Measurements from ENCODE around the gene BEST1. TPM values are rescaled to one million over a fixed set of nuclear protein-coding genes. Genes with fewer than 3 reads are reported as not detected.

Gene BEST1
- total RNA-seq, 1 experiment from 2014 or later, result 2.3 TPM

GRCh38 chr11:61968758-61969390 is 18.7 kb downstream of the BEST1 start:
- peaks cover 41% of the 10 kb centered on the region for H3K79me2 ChIP-seq (ENCODE audit: insufficient read depth, low read length)
- ChIA-PET RAD21 (ENCODE audit: low non-redundant PET in 1 of 2, low total read pairs in 2 of 2, uncharacterized antibody in 2 of 2, unreplicated experiment in 2 of 2) (interaction anchor here in 1 of 2 experiments (0.7 kb wide), 1 partner anchor 76 kb away, joined by 3 read pairs; no protein-coding TSS in a partner anchor), CTCF (interaction anchor here (0.9 to 2.2 kb wide), 4 partner anchors 19 to 113 kb away, joined by 3 to 8 read pairs (median 4); no protein-coding TSS in a partner anchor), POLR2A (interaction anchor here (0.6 to 10.2 kb wide), 14 partner anchors 10 to 154 kb away, joined by 3 to 86 read pairs (median 7); partner anchors contain the start of gene BEST1)
- peaks cover 54 to 80% of the 10 kb centered on the region in 2 experiments for H3K4me1 ChIP-seq (ENCODE audit: control insufficient read depth in 1 of 2, insufficient read depth in 2 of 2, low read length in 2 of 2)
- peaks cover 17% of the 10 kb centered on the region; the same call in 1 of the 2 replicates for H4K20me1 ChIP-seq (ENCODE audit: insufficient read depth)
- TF ChIP-seq SIN3A (IDR thresholded peaks at IDR 0.05; ENCODE audit: low read depth), result no peak
- TF ChIP-seq EZH2phosphoT487 (IDR thresholded peaks at IDR 0.05; ENCODE audit: borderline replicate concordance), result no peak
- no peak for TF ChIP-seq JUND (IDR thresholded peaks at IDR 0.05)
- TF ChIP-seq TCF7L2 (IDR thresholded peaks at IDR 0.05; ENCODE audit: borderline replicate concordance, extremely low read depth, insufficient read depth, insufficient read length), result no peak
- TF ChIP-seq ZBTB33 (IDR thresholded peaks at IDR 0.05; ENCODE audit: extremely low read depth, insufficient replicate concordance, low read length), result no peak
- TF ChIP-seq CTCF (IDR thresholded peaks at IDR 0.05 in 2 of 3, conservative IDR thresholded peaks at IDR 0.05 in 1 of 3; ENCODE audit: borderline replicate concordance in 1 of 3, insufficient read depth in 1 of 3, low read depth in 2 of 3, low read length in 2 of 3), result no peak
- TF ChIP-seq CBX3 (IDR thresholded peaks at IDR 0.05; ENCODE audit: low read depth), result no peak
- no peak for TF ChIP-seq POLR2AphosphoS5 (IDR thresholded peaks at IDR 0.05; ENCODE audit: low read depth, low read length)
- no TSS peak for BruUV-seq (replicated peaks)
- H3K36me3 ChIP-seq (ENCODE audit: control insufficient read depth in 1 of 2, insufficient read depth in 2 of 2, low read length in 2 of 2), result peaks cover 6 to 26% of the 10 kb centered on the region in 2 experiments
- H3K9me2 ChIP-seq (ENCODE audit: insufficient read depth), result no peaks in the 10 kb centered on the region
- H3K27me3 ChIP-seq (ENCODE audit: insufficient read depth, low read length), result no peaks in the 10 kb centered on the region
- H3K9ac ChIP-seq (ENCODE audit: low read length), result peak overlapping the region; percentile 97
- H3K9me3 ChIP-seq (ENCODE audit: control insufficient read depth in 1 of 2, insufficient read depth in 1 of 2, low read depth in 1 of 2, low read length in 2 of 2), result no peaks in the 10 kb centered on the region
- intact Hi-C loops (cut with micrococcal nuclease), result no loop called here
- H2AFZ ChIP-seq (ENCODE audit: low read depth, low read length, poor library complexity, severe bottlenecking), result no peak overlapping the region
- peak overlapping the region; percentile 73 to 99 for H3K4me3 ChIP-seq (replicated peaks in 1 of 2; ENCODE audit: low read depth in 1 of 2, low read length in 2 of 2)
- H3K27ac ChIP-seq (ENCODE audit: low read depth, low read length), result peak overlapping the region; percentile 96
- ATAC-seq (no peak), DNase-seq (ENCODE audit: low read depth, low spot score) (no peak)
- H3K4me2 ChIP-seq (ENCODE audit: low read length), result peak overlapping the region; percentile 96

Data from HCT116 (cell line).